Fibroblast of lung (primary cell): Measurements from ENCODE around the gene MAPK8. TPM values are rescaled to one million over a fixed set of nuclear protein-coding genes. Genes with fewer than 3 reads are reported as not detected.
"Not testable (repeated sequence)": the region's sequence is repeated elsewhere in the genome, so short reads cannot be mapped to it uniquely, and the experiment has no call there.

Experiments used
- DNase-seq, 2 donors: peaks; one replicate each; pipeline versions ENCODE4 v3.0.0 to v3.0.0-alpha.2; 2010; ENCODE audit warnings: low read depth in 2 of 2
- H2AFZ ChIP-seq: 2 replicates; pipeline ENCODE4 v1.5.1; 2012; ENCODE audit warnings: low read length, control low read depth, inconsistent platforms
- H3K27ac ChIP-seq: 2 replicates; pipeline ENCODE4 v1.5.1; 2011; ENCODE audit warnings: low read length, control low read depth; ENCODE audit not compliant: insufficient read depth
- H3K27me3 ChIP-seq: 2 replicates; pipeline ENCODE4 v1.5.1; 2011; ENCODE audit warnings: mild to moderate bottlenecking, low read length; ENCODE audit not compliant: control insufficient read depth, insufficient read depth
- H3K36me3 ChIP-seq: 2 replicates; pipeline ENCODE4 v1.5.1; 2011; ENCODE audit warnings: low read length; ENCODE audit not compliant: control insufficient read depth, insufficient read depth
- H3K4me1 ChIP-seq: 2 replicates; pipeline ENCODE4 v1.5.1; 2011; ENCODE audit warnings: low read length; ENCODE audit not compliant: control insufficient read depth, insufficient read depth; ENCODE audit errors: extremely low read depth
- H3K4me2 ChIP-seq: 2 replicates; pipeline ENCODE4 v1.5.1; 2011; ENCODE audit warnings: low read length, control low read depth; ENCODE audit not compliant: insufficient read depth; ENCODE audit errors: extremely low read depth
- H3K4me3 ChIP-seq, 4 experiments: fragments of 200-600 bp in 1 of 4; sonication (generic) in 1 of 4; replicated peaks in 1 of 4; 2 replicates each; pipeline ENCODE4 v1.5.1; 2011 to 2016; ENCODE audit warnings: low read length in 4 of 4, low read depth in 3 of 4, mild to moderate bottlenecking in 3 of 4, control low read depth in 2 of 4, inconsistent platforms in 1 of 4, mixed read lengths in 1 of 4; ENCODE audit not compliant: insufficient read depth in 1 of 4; ENCODE audit errors: control extremely low read depth in 1 of 4
- H3K79me2 ChIP-seq: 2 replicates; pipeline ENCODE4 v1.5.1; 2012; ENCODE audit warnings: mild to moderate bottlenecking, low read length, inconsistent platforms; ENCODE audit not compliant: control insufficient read depth, insufficient read depth
- H3K9ac ChIP-seq: 2 replicates; pipeline ENCODE4 v1.5.1; 2011; ENCODE audit warnings: mild to moderate bottlenecking, low read length, control low read depth; ENCODE audit not compliant: insufficient read depth
- H3K9me3 ChIP-seq: 2 replicates; pipeline ENCODE4 v1.5.1; 2012; ENCODE audit warnings: low read depth, low read length; ENCODE audit not compliant: control insufficient read depth, insufficient read depth
- H4K20me1 ChIP-seq: 2 replicates; pipeline ENCODE4 v1.5.1; 2011; ENCODE audit warnings: low read length; ENCODE audit not compliant: control insufficient read depth, insufficient read depth; ENCODE audit errors: extremely low read depth
- CTCF ChIP-seq, 2 donors: IDR thresholded peaks in 1 of 2; conservative IDR thresholded peaks in 1 of 2; 1 replicate in 1 of 2; 2 replicates in 1 of 2; pipeline ENCODE4 v1.5.1; 2011 to 2012; ENCODE audit warnings: low read length in 2 of 2, control low read depth in 1 of 2, inconsistent platforms in 1 of 2, low read depth in 1 of 2, mild to moderate bottlenecking in 1 of 2
- EZH2 ChIP-seq: IDR thresholded peaks from 2 replicates; pipeline ENCODE4 v1.5.1; 2012; ENCODE audit warnings: low read length, control low read depth, mild to moderate bottlenecking; ENCODE audit errors: missing control alignments
- polyA plus RNA-seq, 2 donors: library from polyadenylated mRNA; depleted of rRNA in 1 of 2; stranded (reverse) in 1 of 2; unstranded in 1 of 2; fragments of >200 nt; gene quantifications; 2 replicates each; pipeline ENCODE4 v1.2.1, GENCODE V29; 2011 to 2012; ENCODE audit warnings: missing spikeins in 1 of 2
- total RNA-seq: library from RNA; depleted of rRNA; stranded (reverse); fragments of >200 nt; gene quantifications from 2 replicates; pipeline ENCODE4 v1.2.1, GENCODE V29; 2014

MAPK8 gene
- total and polyA plus RNA-seq, 2 donors (not counting 1 experiment from before 2014, with no cell fraction given): 29.4 to 53.7 TPM

GRCh38 chr10:48343106-48343505 lies 36.6 kb downstream of the MAPK8 start:
- no peaks in the 10 kb centered on the region for H3K36me3 ChIP-seq
- no peaks in the 10 kb centered on the region for H4K20me1 ChIP-seq
- no peak overlapping the region for H3K9ac ChIP-seq
- TF ChIP-seq EZH2 (no peak), CTCF (conservative IDR thresholded peaks at IDR 0.05 in 1 of 2, IDR thresholded peaks at IDR 0.05 in 1 of 2; ENCODE audit: low read depth in 1 of 2, low read length in 2 of 2) (no peak)
- no peak overlapping the region for H3K4me2 ChIP-seq
- H3K4me1 ChIP-seq: peaks cover 4% of the 10 kb centered on the region
- no peaks in the 10 kb centered on the region for H3K9me3 ChIP-seq
- H3K27ac ChIP-seq: no peak overlapping the region
- no peak overlapping the region for H2AFZ ChIP-seq
- no peak overlapping the region for H3K4me3 ChIP-seq
- no peak for DNase-seq
- H3K79me2 ChIP-seq: peaks cover 8% of the 10 kb centered on the region
- H3K27me3 ChIP-seq: no peaks in the 10 kb centered on the region

GRCh38 chr10:48343921-48344598 lies 37.6 kb downstream of the MAPK8 start:
- peaks cover 4% of the 10 kb centered on the region for H3K4me1 ChIP-seq
- H3K4me2 ChIP-seq: peak overlapping the region; percentile 20
- no peak overlapping the region for H2AFZ ChIP-seq
- peaks cover 8% of the 10 kb centered on the region for H3K79me2 ChIP-seq
- no peak overlapping the region for H3K4me3 ChIP-seq
- H3K9ac ChIP-seq: no peak overlapping the region
- DNase-seq: peak in 1 of 2 donors; percentile 21
- no peaks in the 10 kb centered on the region for H3K9me3 ChIP-seq
- no peaks in the 10 kb centered on the region for H3K27me3 ChIP-seq
- no peaks in the 10 kb centered on the region for H3K36me3 ChIP-seq
- H4K20me1 ChIP-seq: no peaks in the 10 kb centered on the region
- H3K27ac ChIP-seq: no peak overlapping the region
- TF ChIP-seq EZH2 (no peak), CTCF (conservative IDR thresholded peaks at IDR 0.05 in 1 of 2, IDR thresholded peaks at IDR 0.05 in 1 of 2; ENCODE audit: low read depth in 1 of 2, low read length in 2 of 2) (no peak)

- DNase-seq, H3K79me2 ChIP-seq, H3K9ac ChIP-seq, H3K27ac ChIP-seq, H3K27me3 ChIP-seq, H3K9me3 ChIP-seq, H3K4me1 ChIP-seq, H3K36me3 ChIP-seq, H3K4me2 ChIP-seq, H3K4me3 ChIP-seq, H2AFZ ChIP-seq, H4K20me1 ChIP-seq: not testable (repeated sequence)
Measured at GRCh38 chr10:48346248-48346647, 39.8 kb downstream of the MAPK8 start.

GRCh38 chr10:48347539-48347938 lies 41.1 kb downstream of the MAPK8 start:
- H3K79me2 ChIP-seq, H4K20me1 ChIP-seq, H3K4me3 ChIP-seq, H3K9ac ChIP-seq, H3K27ac ChIP-seq, DNase-seq, H3K36me3 ChIP-seq, H3K4me1 ChIP-seq, H3K27me3 ChIP-seq, H3K4me2 ChIP-seq, H2AFZ ChIP-seq, H3K9me3 ChIP-seq: not testable (repeated sequence)

- H3K9me3 ChIP-seq, H3K36me3 ChIP-seq, H3K4me3 ChIP-seq, H3K4me2 ChIP-seq, H2AFZ ChIP-seq, H3K4me1 ChIP-seq, H4K20me1 ChIP-seq, H3K79me2 ChIP-seq, H3K27me3 ChIP-seq, H3K9ac ChIP-seq, H3K27ac ChIP-seq, DNase-seq: not testable (repeated sequence)
Measured at GRCh38 chr10:48347943-48348342, 41.5 kb downstream of the MAPK8 start.
